Measurements from ENCODE around the gene AGK.

GRCh38 chr7:141686670-141687069 lies 135.5 kb downstream of the AGK start:
- TF ChIP-seq TP53 (CRISPR knock-in tag; IDR thresholded peaks at IDR 0.05) (no peak), CBFB (CRISPR knock-in tag; IDR thresholded peaks at IDR 0.05; ENCODE audit: low read depth) (no peak), CTCF (IDR thresholded peaks at IDR 0.05) (no peak), CREB1 (CRISPR knock-in tag; IDR thresholded peaks at IDR 0.05) (no peak), ATF2 (CRISPR knock-in tag; IDR thresholded peaks at IDR 0.05; ENCODE audit: borderline replicate concordance, low read depth) (no peak), NFYB (CRISPR knock-in tag; conservative IDR thresholded peaks at IDR 0.05; ENCODE audit: low read depth) (no peak), FOXP1 (CRISPR knock-in tag; IDR thresholded peaks at IDR 0.05; ENCODE audit: borderline replicate concordance) (no peak), PRDM15 (CRISPR knock-in tag; IDR thresholded peaks at IDR 0.05) (no peak), AFF4 (CRISPR knock-in tag; IDR thresholded peaks at IDR 0.05; ENCODE audit: borderline replicate concordance) (no peak), TEAD1 (CRISPR knock-in tag; IDR thresholded peaks at IDR 0.05) (no peak), NR1H2 (CRISPR knock-in tag; IDR thresholded peaks at IDR 0.05) (no peak), NR2C2 (CRISPR knock-in tag; IDR thresholded peaks at IDR 0.05) (no peak), ATF3 (CRISPR knock-in tag; conservative IDR thresholded peaks at IDR 0.05) (no peak)
